ENCODE data around the gene HIC1. TPM values are rescaled to one million over a fixed set of nuclear protein-coding genes. Genes with fewer than 3 reads are reported as not detected.
A peak's percentile ranks its signal among the peaks of the same experiment; 100 is the strongest.

Gene HIC1
- total and polyA plus RNA-seq, 5 experiments from 2014 or later = 0.08 to 1.6 (median 0.81) TPM; not detected in 1

DNA sequence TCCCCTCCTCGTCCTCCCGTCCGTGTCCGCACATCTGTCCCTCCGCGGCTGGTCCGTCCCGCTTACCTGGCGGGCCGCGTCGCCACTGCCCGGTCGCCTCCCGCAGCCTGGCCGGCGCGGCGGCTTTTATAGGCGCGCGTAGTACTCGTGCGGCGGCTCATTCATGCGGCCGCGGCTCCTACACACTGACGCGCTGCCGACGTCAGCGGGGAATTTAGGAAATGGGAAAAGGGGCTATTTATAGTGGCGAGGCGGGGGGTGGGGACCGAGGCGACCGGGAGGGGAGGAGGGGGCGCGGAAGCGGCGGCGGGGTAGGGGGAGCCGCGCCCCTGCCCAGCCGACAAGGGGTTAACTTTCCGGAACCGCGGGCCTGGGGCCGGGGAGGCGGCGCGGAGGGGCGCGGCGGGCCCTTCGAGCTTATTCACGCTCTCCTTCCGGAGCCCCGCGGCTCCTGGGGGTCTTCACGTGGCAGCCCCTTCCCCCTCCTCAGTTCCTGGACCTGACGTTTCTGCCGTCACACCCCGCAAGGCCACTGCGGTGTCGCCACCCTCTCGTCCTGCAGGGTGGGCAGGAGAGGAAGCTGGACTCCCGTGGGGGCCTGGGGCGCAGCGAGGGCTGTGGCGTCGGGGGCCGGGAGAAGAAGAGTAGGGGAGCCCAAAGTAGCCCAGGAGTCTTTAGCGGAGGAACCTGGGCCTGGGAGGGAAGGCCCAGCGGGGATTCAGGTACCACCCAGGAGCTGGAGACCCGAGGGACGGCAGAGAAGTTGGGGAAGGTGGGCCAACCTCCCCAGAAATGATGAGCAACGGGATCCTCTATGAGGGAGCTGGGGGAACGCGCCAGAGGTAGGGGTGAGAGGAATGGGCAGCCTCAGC is 3.6 kb upstream of the HIC1 start:
- peak overlapping the region in 6 of 10 donors; percentile 9 to 91 (median 36) for H3K27ac Mint-ChIP-seq
- ATAC-seq = no peak
- H3K27me3 Mint-ChIP-seq = peaks cover 0 to 12% (median 5%) of the 10 kb centered on the region in 5 donors
- no peaks in the 10 kb centered on the region for H3K9me3 Mint-ChIP-seq
- no peak for DNase-seq
- H3K4me3 Mint-ChIP-seq = peak overlapping the region in 8 of 10 donors; percentile 4 to 72 (median 62)
- no peaks in the 10 kb centered on the region for H3K36me3 Mint-ChIP-seq
- POLR2A ChIA-PET = interaction anchor here (0.6 to 1.9 kb wide), 6 partner anchors 10 to 855 kb away, joined by 3 to 5 read pairs (median 4); partner anchors contain the start of gene OVCA2
- H3K4me1 Mint-ChIP-seq = peaks cover 14 to 35% (median 29%) of the 10 kb centered on the region in 4 donors

DNA sequence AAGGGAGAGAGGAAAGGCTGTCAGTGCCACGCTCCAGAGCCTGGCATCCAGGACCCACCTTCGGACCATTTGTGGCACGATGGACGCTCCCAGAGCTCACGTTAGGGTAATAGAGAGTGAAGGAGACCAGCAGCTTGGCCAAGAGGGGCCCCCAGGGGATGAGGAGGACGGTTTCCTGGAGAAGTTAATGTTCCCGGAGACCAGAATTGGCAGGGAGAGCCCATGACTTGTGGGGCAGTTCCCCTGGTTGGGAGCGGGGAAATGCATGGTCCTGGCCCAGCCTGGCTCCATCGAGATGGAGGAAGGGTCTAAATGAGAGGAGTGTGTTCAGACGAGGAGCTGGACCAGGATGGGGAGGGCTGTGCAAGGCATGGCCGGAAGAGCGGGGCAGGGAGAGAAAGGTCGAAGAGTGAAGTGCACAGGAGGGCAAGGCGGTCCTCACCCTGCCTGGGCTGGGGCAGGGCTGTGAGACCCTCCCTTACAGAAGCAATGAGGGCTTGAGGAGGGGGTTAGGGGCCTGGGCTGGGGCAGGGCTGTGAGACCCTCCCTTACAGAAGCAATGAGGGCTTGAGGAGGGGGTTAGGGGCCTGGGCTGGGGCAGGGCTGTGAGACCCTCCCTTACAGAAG is 2.9 kb upstream of the HIC1 start:
- no peak for ATAC-seq
- H3K9me3 Mint-ChIP-seq = no peaks in the 10 kb centered on the region
- H3K27ac Mint-ChIP-seq = peak overlapping the region in 8 of 10 donors; percentile 16 to 91 (median 61)
- H3K27me3 Mint-ChIP-seq = peaks cover 0 to 12% (median 5%) of the 10 kb centered on the region in 5 donors
- POLR2A ChIA-PET = interaction anchor here (0.6 to 1.9 kb wide), 5 partner anchors 11 to 855 kb away, joined by 3 to 5 read pairs (median 4); partner anchors contain the start of gene OVCA2
- H3K36me3 Mint-ChIP-seq = no peaks in the 10 kb centered on the region
- H3K4me3 Mint-ChIP-seq = peak overlapping the region; percentile 8 to 71 (median 54)
- no peak for DNase-seq
- peaks cover 14 to 35% (median 31%) of the 10 kb centered on the region in 4 donors for H3K4me1 Mint-ChIP-seq

DNA sequence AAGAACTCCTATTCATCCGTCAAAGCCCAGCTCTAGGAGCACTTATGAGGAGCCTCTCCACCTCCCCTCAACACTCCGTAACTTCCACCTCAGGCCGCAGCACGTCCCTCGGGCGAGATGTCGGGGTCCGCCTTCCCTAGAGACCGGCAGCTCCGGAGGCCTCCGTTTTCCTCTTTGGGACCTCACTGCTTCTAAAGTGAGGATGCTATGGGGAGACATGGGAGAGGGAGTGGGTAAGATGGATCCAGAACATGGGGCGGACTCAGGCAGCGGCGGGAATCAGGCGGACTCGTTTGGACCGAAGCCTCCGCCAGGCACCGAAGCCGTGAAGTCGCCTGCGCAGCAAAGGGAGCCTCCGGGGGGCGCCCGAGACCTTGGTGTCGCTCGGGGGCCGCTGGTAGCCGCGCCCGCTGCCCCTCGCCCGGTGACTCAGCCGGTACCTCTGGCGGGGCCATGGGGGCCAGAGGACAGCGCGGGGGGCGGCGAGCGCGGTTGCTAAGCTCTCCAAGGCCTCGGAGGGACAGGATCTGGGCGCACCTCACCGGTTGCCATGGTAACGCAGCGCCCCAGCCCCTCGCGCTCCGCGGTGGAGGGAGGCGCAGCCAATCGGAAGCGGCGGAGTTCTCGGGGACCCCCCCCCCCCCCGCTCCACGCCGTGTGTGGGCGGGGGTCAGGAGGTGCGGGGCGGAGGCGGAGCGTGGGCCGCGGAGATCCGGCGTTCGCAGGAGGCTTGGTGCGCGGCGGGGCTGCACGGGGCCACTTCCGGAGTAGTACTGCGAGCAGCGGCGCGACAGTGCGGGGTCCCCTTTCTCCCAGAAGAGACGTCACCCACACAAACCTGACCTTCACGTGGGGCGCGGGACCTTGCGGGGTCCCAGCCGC is 1.3 kb upstream of the HIC1 start:
- H3K36me3 Mint-ChIP-seq = no peaks in the 10 kb centered on the region
- H3K27me3 Mint-ChIP-seq = peaks cover 0 to 15% (median 5%) of the 10 kb centered on the region in 5 donors
- ATAC-seq (peak; percentile 32 to 36), DNase-seq (peak; percentile 66 to 87 (median 72))
- POLR2A ChIA-PET = interaction anchor here (0.7 to 1.7 kb wide), 6 partner anchors 11 to 319 kb away, joined by 3 to 9 read pairs (median 4); partner anchors contain the start of gene OVCA2
- H3K9me3 Mint-ChIP-seq = no peaks in the 10 kb centered on the region
- H3K27ac Mint-ChIP-seq = peak overlapping the region; percentile 19 to 92 (median 85)
- H3K4me1 Mint-ChIP-seq = peaks cover 14 to 35% (median 31%) of the 10 kb centered on the region in 4 donors
- H3K4me3 Mint-ChIP-seq = peak overlapping the region; percentile 72 to 86 (median 79)

DNA sequence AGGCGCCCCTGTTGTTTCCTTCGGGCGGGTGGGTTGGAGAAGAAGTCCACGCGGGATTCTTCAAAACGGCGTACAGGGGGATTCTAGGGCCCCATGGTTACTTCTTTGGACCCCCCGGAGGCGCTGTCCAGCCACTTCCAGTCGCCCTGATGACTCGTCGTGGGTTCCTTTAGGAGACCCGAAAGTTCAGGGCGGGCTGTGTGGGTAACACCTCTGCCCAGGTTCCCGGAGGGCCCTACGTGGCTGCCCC is 716 bp upstream of the HIC1 start:
- H3K27ac Mint-ChIP-seq = peak overlapping the region in 8 of 10 donors; percentile 41 to 92 (median 84)
- DNase-seq (peak in 1 of 10 donors; percentile 52), ATAC-seq (peak in 1 of 2 donors; percentile 0)
- H3K4me1 Mint-ChIP-seq = peaks cover 14 to 34% (median 27%) of the 10 kb centered on the region in 4 donors
- H3K4me3 Mint-ChIP-seq = peak overlapping the region; percentile 72 to 86 (median 79)
- no peaks in the 10 kb centered on the region for H3K36me3 Mint-ChIP-seq
- H3K27me3 Mint-ChIP-seq = peaks cover 0 to 15% (median 5%) of the 10 kb centered on the region in 5 donors
- POLR2A ChIA-PET = interaction anchor here (0.6 to 2.7 kb wide), 7 partner anchors 182 to 299 kb away, joined by 3 to 16 read pairs (median 4); no protein-coding TSS in a partner anchor
- H3K9me3 Mint-ChIP-seq = no peaks in the 10 kb centered on the region

DNA sequence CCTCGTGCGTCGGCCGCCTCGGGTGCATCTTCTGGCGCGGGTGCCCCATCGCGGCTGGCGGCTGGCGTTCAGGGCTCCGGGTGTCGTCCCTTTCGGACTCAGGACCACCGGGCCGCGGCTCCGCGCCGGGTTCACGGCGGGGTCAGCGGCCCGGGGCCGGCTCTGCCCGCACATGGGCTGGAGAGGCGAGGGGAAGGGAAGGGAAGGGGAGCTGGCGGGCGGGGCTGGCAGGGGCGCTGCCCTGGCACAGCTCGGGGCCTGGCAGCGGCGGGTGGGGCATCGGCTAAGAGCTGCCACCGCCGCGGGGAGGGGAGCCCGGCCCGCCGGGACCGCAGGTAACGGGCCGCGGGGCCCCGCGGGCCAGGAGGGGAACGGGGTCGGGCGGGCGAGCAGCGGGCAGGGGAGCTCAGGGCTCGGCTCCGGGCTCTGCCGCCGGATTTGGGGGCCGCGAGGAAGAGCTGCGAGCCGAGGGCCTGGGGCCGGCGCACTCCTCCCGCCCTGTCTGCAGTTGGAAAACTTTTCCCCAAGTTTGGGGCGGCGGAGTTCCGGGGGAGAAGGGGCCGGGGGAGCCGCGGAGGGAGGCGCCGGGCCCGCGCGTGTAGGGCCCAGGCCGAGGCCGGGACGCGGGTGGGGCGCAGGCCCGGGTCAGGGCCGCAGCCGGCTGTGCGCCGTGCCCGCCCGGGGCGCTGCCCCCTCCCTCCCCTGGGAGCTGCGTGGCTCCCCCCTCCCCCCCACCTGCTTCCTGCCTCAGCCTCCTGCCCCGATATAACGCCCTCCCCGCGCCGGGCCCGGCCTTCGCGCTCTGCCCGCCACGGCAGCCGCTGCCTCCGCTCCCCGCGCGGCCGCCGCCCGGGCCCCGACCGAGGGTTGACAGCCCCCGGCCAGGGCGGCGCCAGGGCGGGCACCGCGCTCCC is 646 bp downstream of the HIC1 start:
- DNase-seq (peak in 2 of 10 donors; percentile 30 to 66), ATAC-seq (peak in 1 of 2 donors; percentile 1)
- peaks cover 0 to 12% (median 5%) of the 10 kb centered on the region in 3 donors for H3K36me3 Mint-ChIP-seq
- peaks cover 19 to 38% (median 31%) of the 10 kb centered on the region in 4 donors for H3K4me1 Mint-ChIP-seq
- H3K27ac Mint-ChIP-seq = peak overlapping the region in 2 of 10 donors; percentile 63 to 80
- POLR2A ChIA-PET = interaction anchor here (0.6 to 2.7 kb wide), 9 partner anchors 35 to 227 kb away, joined by 3 to 16 read pairs (median 3); no protein-coding TSS in a partner anchor
- H3K4me3 Mint-ChIP-seq = peak overlapping the region in 7 of 10 donors; percentile 33 to 79 (median 68)
- peaks cover 0 to 26% (median 14%) of the 10 kb centered on the region in 5 donors for H3K27me3 Mint-ChIP-seq
- no peaks in the 10 kb centered on the region for H3K9me3 Mint-ChIP-seq

DNA sequence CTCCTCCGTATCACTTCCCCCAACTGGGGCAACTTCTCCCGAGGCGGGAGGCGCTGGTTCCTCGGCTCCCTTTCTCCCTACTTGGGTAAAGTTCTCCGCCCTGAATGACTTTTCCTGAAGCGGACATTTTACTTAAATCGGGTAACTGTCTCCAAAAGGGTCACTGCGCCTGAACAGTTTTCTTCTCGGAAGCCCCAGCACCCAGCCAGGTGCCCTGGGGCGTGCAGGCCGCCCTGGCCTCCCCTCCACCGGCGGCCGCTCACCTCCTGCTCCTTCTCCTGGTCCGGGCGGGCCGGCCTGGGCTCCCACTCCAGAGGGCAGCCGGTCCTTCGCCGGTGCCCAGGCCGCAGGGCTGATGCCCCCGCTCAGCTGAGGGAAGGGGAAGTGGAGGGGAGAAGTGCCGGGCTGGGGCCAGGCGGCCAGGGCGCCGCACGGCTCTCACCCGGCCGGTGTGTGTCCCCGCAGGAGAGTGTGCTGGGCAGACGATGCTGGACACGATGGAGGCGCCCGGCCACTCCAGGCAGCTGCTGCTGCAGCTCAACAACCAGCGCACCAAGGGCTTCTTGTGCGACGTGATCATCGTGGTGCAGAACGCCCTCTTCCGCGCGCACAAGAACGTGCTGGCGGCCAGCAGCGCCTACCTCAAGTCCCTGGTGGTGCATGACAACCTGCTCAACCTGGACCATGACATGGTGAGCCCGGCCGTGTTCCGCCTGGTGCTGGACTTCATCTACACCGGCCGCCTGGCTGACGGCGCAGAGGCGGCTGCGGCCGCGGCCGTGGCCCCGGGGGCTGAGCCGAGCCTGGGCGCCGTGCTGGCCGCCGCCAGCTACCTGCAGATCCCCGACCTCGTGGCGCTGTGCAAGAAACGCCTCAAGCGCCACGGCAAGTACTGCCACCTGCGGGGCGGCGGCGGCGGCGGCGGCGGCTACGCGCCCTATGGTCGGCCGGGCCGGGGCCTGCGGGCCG is 1.6 kb downstream of the HIC1 start:
- Mint-ChIP-seq H3K4me1 (peaks cover 20 to 42% (median 29%) of the 10 kb centered on the region in 4 donors), H3K9me3 (no peaks in the 10 kb centered on the region), H3K27me3 (peaks cover 0 to 31% (median 17%) of the 10 kb centered on the region in 5 donors), H3K36me3 (peaks cover 0 to 21% (median 14%) of the 10 kb centered on the region in 3 donors), H3K27ac (peak overlapping the region in 5 of 10 donors; percentile 63 to 80 (median 66)), H3K4me3 (peak overlapping the region; percentile 59 to 84 (median 74))
- POLR2A ChIA-PET = interaction anchor here (0.6 to 2.7 kb wide), 10 partner anchors 8 to 345 kb away, joined by 3 to 16 read pairs (median 4); partner anchors contain the start of genes SMG6 and SRR
- DNase-seq = peak in 8 of 10 donors; percentile 33 to 73 (median 52)
- ATAC-seq = peak; percentile 18 to 28

DNA sequence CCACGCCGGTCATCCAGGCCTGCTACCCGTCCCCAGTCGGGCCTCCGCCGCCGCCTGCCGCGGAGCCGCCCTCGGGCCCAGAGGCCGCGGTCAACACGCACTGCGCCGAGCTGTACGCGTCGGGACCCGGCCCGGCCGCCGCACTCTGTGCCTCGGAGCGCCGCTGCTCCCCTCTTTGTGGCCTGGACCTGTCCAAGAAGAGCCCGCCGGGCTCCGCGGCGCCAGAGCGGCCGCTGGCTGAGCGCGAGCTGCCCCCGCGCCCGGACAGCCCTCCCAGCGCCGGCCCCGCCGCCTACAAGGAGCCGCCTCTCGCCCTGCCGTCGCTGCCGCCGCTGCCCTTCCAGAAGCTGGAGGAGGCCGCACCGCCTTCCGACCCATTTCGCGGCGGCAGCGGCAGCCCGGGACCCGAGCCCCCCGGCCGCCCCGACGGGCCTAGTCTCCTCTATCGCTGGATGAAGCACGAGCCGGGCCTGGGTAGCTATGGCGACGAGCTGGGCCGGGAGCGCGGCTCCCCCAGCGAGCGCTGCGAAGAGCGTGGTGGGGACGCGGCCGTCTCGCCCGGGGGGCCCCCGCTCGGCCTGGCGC is 2.4 kb downstream of the HIC1 start:
- DNase-seq (peak in 3 of 10 donors; percentile 23 to 62 (median 34)), ATAC-seq (no peak)
- peak overlapping the region in 1 of 10 donors; percentile 39 for H3K4me3 Mint-ChIP-seq
- POLR2A ChIA-PET = interaction anchor here (0.6 to 1.9 kb wide), 10 partner anchors 9 to 345 kb away, joined by 3 to 8 read pairs (median 4); partner anchors contain the start of genes SMG6 and SRR
- peaks cover 0 to 29% (median 21%) of the 10 kb centered on the region in 3 donors for H3K36me3 Mint-ChIP-seq
- H3K27ac Mint-ChIP-seq = no peak overlapping the region
- no peaks in the 10 kb centered on the region for H3K9me3 Mint-ChIP-seq
- peaks cover 0 to 31% (median 16%) of the 10 kb centered on the region in 5 donors for H3K27me3 Mint-ChIP-seq
- peaks cover 14 to 37% (median 22%) of the 10 kb centered on the region in 4 donors for H3K4me1 Mint-ChIP-seq

DNA sequence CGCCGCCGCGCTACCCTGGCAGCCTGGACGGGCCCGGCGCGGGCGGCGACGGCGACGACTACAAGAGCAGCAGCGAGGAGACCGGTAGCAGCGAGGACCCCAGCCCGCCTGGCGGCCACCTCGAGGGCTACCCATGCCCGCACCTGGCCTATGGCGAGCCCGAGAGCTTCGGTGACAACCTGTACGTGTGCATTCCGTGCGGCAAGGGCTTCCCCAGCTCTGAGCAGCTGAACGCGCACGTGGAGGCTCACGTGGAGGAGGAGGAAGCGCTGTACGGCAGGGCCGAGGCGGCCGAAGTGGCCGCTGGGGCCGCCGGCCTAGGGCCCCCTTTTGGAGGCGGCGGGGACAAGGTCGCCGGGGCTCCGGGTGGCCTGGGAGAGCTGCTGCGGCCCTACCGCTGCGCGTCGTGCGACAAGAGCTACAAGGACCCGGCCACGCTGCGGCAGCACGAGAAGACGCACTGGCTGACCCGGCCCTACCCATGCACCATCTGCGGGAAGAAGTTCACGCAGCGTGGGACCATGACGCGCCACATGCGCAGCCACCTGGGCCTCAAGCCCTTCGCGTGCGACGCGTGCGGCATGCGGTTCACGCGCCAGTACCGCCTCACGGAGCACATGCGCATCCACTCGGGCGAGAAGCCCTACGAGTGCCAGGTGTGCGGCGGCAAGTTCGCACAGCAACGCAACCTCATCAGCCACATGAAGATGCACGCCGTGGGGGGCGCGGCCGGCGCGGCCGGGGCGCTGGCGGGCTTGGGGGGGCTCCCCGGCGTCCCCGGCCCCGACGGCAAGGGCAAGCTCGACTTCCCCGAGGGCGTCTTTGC is 3.1 kb downstream of the HIC1 start:
- Mint-ChIP-seq H3K36me3 (peaks cover 0 to 36% (median 27%) of the 10 kb centered on the region in 3 donors), H3K9me3 (no peaks in the 10 kb centered on the region), H3K27ac (peak overlapping the region in 1 of 10 donors; percentile 33), H3K27me3 (peaks cover 0 to 32% (median 16%) of the 10 kb centered on the region in 5 donors), H3K4me1 (peaks cover 13 to 38% (median 20%) of the 10 kb centered on the region in 4 donors), H3K4me3 (peak overlapping the region in 7 of 10 donors; percentile 22 to 63 (median 39))
- DNase-seq = peak in 4 of 10 donors; percentile 45 to 63 (median 54)
- POLR2A ChIA-PET = interaction anchor here (0.7 to 1.9 kb wide), 8 partner anchors 9 to 245 kb away, joined by 3 to 8 read pairs (median 4); partner anchors contain the start of genes SMG6 and SRR
- ATAC-seq = no peak
